Ectodermal cell (in vitro differentiated cells): ENCODE measurements around the gene GSTT2.

ENCODE experiments used
- H3K27ac ChIP-seq: 2 replicates; pipeline ENCODE4 v1.7.0; 2013; ENCODE audit warnings: mild to moderate bottlenecking, low read depth, low read length; ENCODE audit not compliant: insufficient read depth, poor library complexity, severe bottlenecking
- H3K27me3 ChIP-seq: 2 replicates; pipeline ENCODE4 v1.7.0; 2013; ENCODE audit warnings: mild to moderate bottlenecking, low read length; ENCODE audit not compliant: insufficient read depth, control insufficient read depth, poor library complexity, severe bottlenecking
- H3K36me3 ChIP-seq: one replicate; pipeline ENCODE4 v1.7.0; 2013; ENCODE audit warnings: low read length; ENCODE audit not compliant: control insufficient read depth, insufficient read depth
- H3K4me1 ChIP-seq: one replicate; pipeline ENCODE4 v1.7.0; 2013; ENCODE audit warnings: low read length; ENCODE audit not compliant: control insufficient read depth, insufficient read depth
- H3K4me3 ChIP-seq: 2 replicates; pipeline ENCODE4 v1.7.0; 2013; ENCODE audit warnings: low read depth, low read length, control low read depth; ENCODE audit not compliant: insufficient read depth
- H3K9me3 ChIP-seq: 2 replicates; pipeline ENCODE4 v1.7.0; 2013; ENCODE audit warnings: mild to moderate bottlenecking, low read length, moderate library complexity; ENCODE audit not compliant: control insufficient read depth
- WGBS, 2 experiments: methylation state at CpG; one replicate each; pipeline ENCODE4 v1.1.7; 2013; ENCODE audit warnings: missing lambda C conversion rate in 2 of 2; 5-methylcytosine and 5-hydroxymethylcytosine counted together

GSTT2 gene

DNA sequence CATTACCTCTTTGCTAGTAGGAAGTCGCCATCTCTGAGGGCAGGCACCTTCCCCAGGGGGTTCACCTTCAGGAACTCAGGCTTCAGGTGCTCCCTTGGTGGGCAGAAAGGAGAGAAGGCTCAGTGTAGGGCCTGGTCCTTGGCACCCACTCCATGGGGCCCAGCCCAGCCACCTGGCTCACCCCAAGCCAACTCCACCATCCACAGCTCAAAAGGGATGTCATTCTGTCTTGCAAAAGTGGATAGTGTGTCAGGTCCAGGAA lies 28.0 kb downstream of the GSTT2 start:
- WGBS, 2 experiments = 85 to 87% methylated on average over 1 of the region's 1 CpG
- Histone ChIP-seq H3K4me3 (no peak overlapping the region), H3K9me3 (no peaks in the 10 kb centered on the region), H3K36me3 (no peaks in the 10 kb centered on the region), H3K27ac (no peak overlapping the region), H3K4me1 (peaks cover 7% of the 10 kb centered on the region), H3K27me3 (no peaks in the 10 kb centered on the region)

DNA sequence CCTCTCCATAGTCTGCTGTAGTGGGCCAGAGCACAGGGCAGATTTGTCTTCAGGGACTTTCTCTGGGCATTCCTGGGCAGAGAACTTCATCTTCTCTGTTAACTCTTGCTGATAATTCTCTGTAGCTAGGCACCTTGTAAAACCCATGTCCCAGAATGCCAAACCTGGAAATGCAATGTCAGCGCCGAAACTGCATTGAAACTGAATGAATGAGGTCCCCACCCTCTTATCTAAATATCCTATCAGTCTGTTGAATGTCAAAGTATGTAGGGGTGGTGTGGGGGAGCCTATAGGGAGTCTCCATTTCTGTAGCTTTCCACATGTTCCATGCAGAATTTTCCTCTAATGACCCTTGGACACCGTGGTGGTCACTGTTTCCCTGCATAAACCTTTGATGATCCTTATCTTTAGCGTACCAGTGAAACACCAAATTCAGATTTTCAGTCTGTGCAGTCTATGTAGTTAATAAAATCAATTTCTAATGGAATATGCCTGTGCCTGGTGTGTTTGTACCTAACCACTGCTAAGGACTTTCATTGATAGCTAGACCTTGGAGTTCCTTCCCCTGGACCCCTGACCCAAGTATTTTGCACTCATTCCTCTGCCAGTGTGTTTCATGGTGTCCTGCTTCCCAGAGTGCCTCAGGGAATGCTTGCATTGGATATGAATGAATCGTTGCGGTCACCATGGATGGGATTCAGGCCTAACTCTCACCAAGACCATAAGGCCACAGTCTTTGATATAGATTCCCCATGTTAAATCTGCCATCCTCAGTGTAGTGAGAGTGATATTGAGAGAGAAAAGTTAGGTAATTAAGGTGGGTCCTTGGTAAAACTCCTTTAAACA lies 28.7 kb downstream of the GSTT2 start:
- Histone ChIP-seq H3K4me3 (no peak overlapping the region), H3K4me1 (peaks cover 7% of the 10 kb centered on the region), H3K36me3 (no peaks in the 10 kb centered on the region), H3K27me3 (no peaks in the 10 kb centered on the region), H3K9me3 (no peaks in the 10 kb centered on the region), H3K27ac (no peak overlapping the region)
- 90 to 91% methylated on average over 6 of the region's 6 CpGs for WGBS, 2 experiments

DNA sequence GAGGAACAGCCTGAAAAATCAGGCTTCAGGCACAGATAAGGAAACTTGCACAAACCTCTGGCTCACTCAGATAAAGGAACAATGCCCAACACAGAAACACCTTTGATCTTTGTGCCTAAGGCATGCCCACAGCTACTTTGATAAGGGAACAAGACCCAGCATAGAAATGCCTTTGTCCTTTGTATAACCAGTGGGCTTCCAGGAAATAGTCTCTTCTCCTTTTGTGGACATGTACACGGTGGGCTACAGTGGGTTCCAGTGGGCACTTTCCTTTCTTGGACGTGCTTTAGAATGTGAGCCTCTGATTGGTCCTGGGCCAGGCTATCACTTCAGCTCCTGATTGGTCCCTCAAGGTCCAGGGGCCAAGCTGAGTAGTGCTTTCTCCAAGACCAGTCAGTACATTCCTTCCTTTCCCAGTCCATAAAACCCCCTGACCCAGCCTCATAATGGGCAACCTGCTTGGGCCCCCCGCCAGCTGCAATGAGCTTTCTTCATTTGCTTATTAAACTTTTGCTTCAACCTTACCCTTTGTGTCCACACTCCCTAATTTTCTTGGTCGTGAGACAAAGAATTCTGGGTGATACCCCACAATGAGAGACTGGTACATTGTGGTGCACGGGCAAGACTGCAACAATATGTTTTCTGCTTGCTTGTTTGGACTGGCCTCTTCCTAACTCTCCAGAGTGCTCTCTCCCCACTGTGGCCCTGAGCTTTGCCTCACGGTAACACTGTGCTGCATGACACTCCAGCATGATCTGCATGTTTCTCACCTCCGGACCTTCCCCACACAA lies 29.5 kb downstream of the GSTT2 start:
- H3K27me3 ChIP-seq = no peaks in the 10 kb centered on the region

DNA sequence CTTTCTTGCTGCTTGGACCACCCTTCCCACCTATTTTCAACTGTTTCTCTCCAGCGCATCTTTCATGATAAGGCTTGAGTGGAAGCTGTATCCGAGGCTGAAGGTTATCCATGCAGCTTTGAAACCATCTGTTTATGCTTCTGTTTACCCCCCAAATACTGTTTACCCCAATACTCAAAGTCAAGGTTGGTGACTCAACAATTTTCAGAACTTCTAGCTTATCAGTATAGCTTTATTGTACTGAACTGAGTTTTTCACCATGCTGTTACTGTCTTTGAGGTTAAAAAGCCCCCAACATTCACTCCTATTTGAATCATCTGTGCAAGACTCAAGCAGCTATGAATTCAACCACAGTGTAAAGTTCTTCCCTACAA lies 30.1 kb downstream of the GSTT2 start:
- 90 to 92% methylated on average over 2 of the region's 2 CpGs for WGBS, 2 experiments
- no peak overlapping the region for H3K4me3 ChIP-seq
- H3K9me3 ChIP-seq = no peaks in the 10 kb centered on the region
- no peaks in the 10 kb centered on the region for H3K27me3 ChIP-seq
- H3K36me3 ChIP-seq = no peaks in the 10 kb centered on the region
- H3K4me1 ChIP-seq = peaks cover 7% of the 10 kb centered on the region
- no peak overlapping the region for H3K27ac ChIP-seq

More for the DNA sequence above, 29.5 kb downstream of the GSTT2 start:
- Histone ChIP-seq H3K9me3 (no peaks in the 10 kb centered on the region), H3K4me1 (peaks cover 7% of the 10 kb centered on the region), H3K4me3 (no peak overlapping the region), H3K27ac (no peak overlapping the region), H3K36me3 (no peaks in the 10 kb centered on the region)
- 93 to 94% methylated on average over 7 of the region's 7 CpGs for WGBS, 2 experiments

DNA sequence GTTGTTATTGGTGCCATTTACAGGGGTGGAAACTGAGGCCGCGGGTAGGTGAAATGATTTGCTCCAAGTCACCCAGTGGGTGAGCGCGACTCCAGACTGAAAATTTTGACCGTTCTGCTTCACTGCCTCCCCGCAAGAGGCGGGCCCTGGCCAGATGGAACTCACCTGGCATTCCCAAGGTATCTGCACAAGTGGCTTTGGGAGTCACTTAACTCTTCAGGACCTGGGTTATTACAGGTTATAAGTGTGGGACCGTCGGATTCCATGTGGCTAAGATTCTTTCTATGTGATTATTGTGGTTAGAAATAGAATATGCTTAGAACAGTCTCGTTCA lies 31.8 kb downstream of the GSTT2 start:
- 6 to 9% methylated on average over 10 of the region's 10 CpGs for WGBS, 2 experiments
- Histone ChIP-seq H3K4me3 (peak overlapping the region; percentile 87), H3K36me3 (no peaks in the 10 kb centered on the region), H3K27me3 (no peaks in the 10 kb centered on the region), H3K4me1 (peaks cover 7% of the 10 kb centered on the region), H3K9me3 (no peaks in the 10 kb centered on the region), H3K27ac (peak overlapping the region; percentile 52)

DNA sequence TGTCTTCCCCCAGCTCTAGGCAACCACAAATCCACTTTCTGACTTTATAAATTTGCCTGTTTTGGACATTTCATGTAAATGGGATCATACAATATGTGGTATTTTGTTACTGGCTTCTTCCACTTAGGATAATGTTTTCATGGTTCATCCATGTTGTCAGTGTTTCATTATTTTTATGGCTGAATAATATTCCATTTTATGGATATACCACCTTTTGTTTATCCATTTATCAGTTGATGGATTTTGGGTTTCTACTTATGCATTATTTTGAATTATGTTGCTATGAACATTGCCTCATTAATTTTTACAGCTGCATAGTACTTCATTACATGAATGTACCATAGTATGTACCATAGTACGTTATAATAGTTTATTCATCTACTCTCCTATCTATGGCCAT lies 36.2 kb downstream of the GSTT2 start:
- Histone ChIP-seq H3K4me1 (peaks cover 7% of the 10 kb centered on the region), H3K9me3 (no peaks in the 10 kb centered on the region), H3K27ac (no peak overlapping the region), H3K27me3 (no peaks in the 10 kb centered on the region), H3K4me3 (no peak overlapping the region), H3K36me3 (no peaks in the 10 kb centered on the region)
- WGBS, 2 experiments = 80% methylated on average over 1 of the region's 1 CpG; no CpG with 5 or more reads in 1 of the 2 experiments

DNA sequence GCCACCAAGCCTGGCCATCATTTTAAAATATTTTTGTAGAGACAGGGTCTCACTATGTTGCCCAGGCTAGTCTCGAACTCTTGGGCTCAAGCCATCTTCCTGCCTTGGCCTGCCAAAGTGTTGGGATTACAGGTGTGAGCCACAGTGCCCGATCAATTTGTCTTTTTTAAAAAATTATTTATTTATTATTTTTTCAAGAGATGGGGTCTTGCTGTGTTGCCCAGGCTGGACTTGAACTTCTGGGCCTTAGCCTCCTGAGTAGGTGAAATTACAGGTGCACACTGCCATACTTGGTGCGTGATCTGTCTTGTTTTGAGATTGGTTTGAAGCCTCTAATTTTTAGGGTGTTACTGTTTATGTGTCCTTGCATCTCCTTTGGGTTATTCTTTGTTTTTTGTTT lies 41.4 kb downstream of the GSTT2 start:
- H3K4me3 ChIP-seq = no peak overlapping the region
- H3K4me1 ChIP-seq = no peaks in the 10 kb centered on the region
- H3K27me3 ChIP-seq = no peaks in the 10 kb centered on the region
- no peak overlapping the region for H3K27ac ChIP-seq
- H3K9me3 ChIP-seq = no peaks in the 10 kb centered on the region
- H3K36me3 ChIP-seq = no peaks in the 10 kb centered on the region
- 97% methylated on average over 2 to 3 of the region's 3 CpGs for WGBS, 2 experiments

DNA sequence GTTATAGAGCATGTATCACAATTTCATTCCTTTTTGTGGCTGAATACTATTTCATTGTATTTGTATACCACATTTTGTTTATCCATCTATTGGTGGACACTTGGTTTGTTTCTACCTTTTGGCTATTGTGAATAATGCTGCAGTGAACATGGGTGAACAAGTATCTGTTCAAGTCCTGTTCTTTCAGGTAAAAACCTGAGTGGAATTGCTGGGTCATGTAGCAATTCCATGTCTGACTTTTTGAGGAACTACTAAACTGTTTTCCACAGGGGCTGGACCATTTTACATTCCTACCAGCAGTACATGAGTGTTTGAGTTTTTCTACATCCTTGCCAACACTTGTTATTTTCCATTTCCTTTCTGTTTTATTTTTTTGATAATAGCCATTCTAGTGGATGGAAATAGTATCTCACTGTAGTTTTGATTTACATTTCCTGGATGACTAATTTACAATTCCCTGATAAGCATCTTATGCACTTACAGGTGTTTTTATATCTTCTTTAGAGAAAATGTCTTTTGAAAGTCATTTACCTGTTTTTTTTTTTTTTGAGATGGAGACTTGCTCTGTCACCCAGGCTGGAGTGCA lies 43.4 kb downstream of the GSTT2 start:
- no peak overlapping the region for H3K27ac ChIP-seq
- H3K4me1 ChIP-seq = no peaks in the 10 kb centered on the region

DNA sequence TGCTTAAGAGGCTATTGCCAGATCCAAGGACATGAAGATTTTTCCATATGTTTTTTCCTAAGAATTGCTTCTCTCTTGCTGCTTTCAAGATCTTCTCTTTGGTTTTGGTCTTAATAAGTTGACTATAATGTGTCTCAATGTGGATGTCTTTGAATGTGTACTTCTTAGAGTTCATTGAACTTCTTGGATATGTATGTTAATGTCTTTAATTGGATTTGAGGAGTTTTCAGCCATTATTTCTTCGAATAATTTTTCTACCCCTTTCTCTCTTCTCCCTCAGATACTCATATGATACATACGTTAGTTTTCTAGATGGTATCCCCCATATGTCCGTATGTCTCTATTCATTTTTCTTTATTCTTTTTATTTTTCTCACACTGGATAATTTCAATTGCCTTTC lies 44.4 kb downstream of the GSTT2 start:
- 95% methylated on average over 3 of the region's 3 CpGs for WGBS, 2 experiments
- H3K9me3 ChIP-seq = no peaks in the 10 kb centered on the region

More for the DNA sequence above, 43.4 kb downstream of the GSTT2 start:
- H3K36me3 ChIP-seq = no peaks in the 10 kb centered on the region
- no peaks in the 10 kb centered on the region for H3K27me3 ChIP-seq
- no peak overlapping the region for H3K4me3 ChIP-seq
- no peaks in the 10 kb centered on the region for H3K9me3 ChIP-seq

DNA sequence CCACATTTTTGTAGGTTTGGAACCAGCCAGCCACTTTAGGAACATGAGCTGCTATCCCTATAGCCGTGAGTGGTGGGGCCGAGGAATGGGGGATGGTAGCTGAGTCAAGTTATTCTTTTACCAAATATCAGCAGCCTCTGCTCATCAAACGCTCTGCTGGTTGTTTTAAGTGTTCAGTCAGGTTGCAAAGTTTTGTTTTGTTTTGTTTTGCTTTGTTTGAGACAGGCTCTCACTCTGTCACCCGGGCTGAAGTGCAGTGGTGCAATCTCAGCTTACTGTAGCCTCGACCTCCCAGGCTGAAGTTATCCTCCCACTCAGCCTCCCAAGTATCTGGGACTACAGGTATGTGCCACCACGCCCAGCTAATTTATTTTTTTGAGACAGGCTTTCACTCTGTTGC lies 45.5 kb downstream of the GSTT2 start:
- Histone ChIP-seq H3K27me3 (no peaks in the 10 kb centered on the region), H3K4me3 (no peak overlapping the region), H3K36me3 (no peaks in the 10 kb centered on the region), H3K9me3 (no peaks in the 10 kb centered on the region), H3K27ac (no peak overlapping the region), H3K4me1 (no peaks in the 10 kb centered on the region)
- WGBS, 2 experiments = 80 to 90% methylated on average over 6 of the region's 6 CpGs

More for the DNA sequence above, 44.4 kb downstream of the GSTT2 start:
- Histone ChIP-seq H3K27me3 (no peaks in the 10 kb centered on the region), H3K4me1 (no peaks in the 10 kb centered on the region), H3K36me3 (no peaks in the 10 kb centered on the region), H3K4me3 (no peak overlapping the region), H3K27ac (no peak overlapping the region)
